ENCODE measurements around the gene MAPK8IP3.

Gene MAPK8IP3

DNA sequence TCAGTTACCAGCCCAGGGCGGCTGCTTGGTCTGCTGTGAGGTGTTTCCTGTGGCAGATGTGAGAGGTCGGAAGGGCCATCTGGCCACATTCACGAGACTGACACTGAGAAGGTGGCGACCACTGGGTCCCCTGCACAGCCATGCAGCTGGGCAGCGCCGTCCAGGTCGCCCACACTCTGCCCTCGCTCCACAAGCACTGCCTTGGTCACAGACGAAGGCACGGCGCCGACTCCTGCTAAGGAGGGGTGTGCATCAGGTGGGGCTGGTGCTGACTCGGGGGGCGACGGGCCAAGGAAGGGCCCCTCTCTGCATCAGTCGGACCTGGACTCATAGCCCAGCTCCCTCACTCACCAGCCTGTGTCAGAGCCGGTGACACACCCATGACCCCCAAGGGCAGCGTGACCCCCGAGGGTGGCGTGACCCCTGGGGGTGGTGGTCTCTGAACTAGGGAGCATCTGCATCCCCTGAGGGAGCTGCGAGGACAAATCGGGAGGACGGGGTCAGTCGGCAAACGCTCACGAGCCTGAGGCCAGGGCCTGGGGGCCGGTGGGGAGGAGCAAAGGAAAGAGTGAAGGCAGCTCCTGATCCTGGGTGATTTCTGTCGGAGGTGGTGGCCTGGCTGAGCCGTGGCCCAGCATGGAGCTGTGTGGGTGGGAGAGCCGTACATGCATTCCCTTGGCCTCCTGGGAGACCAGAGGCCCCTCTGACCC is 34.9 kb downstream of the MAPK8IP3 start:
- DNase-seq, result no peak

- no peak for DNase-seq
Measured at GRCh38 chr16:1741553-1742165, 35.7 kb downstream of the MAPK8IP3 start.

DNA sequence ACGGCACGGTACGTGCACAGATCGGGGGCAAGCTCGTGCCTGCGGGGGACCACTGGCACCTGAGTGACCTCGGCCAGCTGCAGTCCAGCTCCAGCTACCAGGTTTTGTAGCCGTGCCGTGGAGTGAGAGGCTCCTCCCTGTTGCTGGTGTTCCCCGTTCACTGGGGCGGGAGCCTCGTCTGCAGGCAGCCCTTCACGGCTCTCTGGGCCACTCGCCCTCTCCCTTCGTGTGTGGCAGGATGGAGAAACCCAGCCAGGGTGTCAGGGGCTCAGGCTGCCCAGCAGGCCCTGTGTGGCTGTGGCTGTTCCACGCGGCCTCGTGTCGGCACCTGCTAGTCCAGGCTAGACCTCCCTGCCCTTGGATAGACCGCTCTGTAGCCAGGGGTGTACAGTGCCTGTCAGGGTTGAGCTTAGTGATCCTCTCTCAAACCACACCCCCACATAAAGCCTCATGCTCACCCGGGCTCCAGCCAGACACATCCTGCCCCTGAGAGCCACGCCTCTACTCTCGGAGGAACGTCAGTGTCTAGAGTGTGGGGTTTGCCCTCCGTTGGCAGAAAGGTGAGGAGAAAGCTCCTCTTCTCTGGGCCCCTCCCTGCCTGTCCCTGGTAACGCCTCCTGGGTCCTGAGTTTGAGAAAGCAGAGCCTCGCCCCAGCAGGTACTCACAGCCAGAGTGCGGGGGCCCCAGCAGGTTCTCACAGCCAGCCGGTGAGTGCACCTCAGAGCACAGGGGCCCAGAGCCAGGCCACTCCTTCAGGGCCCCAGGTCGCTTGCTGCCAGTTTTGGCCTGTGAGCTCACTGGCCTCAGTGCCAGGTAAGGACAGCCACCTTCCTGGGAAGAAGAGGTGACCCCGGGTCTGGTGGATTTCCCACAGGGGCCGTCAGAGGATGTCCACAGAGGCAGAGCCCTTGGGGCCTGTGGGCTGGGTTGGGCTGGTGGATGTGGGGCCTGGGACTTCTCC is 37.7 kb downstream of the MAPK8IP3 start:
- DNase-seq, result no peak

GRCh38 chr16:1744338-1744840 is 38.4 kb downstream of the MAPK8IP3 start:
- DNase-seq, result no peak

DNA sequence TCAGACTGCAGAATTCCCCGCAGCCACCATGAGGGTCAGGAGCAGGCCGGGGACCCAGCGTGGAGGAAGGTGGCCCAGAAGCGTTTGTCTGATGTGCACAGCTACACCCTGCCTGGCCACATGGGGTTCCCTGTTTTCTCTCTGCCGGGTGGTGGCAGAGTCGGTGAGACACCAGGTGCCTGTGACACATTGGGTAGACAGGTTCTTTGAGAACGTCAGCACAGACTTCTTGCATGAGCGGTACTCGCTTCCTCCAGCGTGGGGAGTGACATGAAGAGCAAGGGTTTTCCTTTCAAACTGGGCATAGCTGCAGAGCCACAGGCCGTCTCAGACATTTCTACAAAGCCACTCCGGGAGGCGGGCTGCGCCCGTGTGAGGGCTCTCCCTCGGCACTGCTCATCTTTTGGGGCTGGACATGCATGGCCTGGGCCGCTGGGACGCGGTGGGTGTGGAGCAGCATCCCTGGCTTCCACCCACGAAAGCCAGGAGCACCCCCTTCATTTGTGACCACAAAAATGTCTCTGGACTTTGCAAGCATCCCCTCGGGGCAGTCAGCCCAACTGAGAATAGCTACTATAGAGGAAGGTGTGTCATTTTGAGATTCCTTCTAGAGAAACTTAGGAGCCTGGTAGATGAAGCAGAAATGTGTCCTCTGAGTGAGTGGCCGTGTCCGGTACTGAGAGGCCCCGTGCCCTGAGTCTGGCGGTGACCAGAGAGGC is 39.3 kb downstream of the MAPK8IP3 start:
- no peak for DNase-seq

- DNase-seq, result no peak
Measured at GRCh38 chr16:1745900-1746692, 40.1 kb downstream of the MAPK8IP3 start.

DNA sequence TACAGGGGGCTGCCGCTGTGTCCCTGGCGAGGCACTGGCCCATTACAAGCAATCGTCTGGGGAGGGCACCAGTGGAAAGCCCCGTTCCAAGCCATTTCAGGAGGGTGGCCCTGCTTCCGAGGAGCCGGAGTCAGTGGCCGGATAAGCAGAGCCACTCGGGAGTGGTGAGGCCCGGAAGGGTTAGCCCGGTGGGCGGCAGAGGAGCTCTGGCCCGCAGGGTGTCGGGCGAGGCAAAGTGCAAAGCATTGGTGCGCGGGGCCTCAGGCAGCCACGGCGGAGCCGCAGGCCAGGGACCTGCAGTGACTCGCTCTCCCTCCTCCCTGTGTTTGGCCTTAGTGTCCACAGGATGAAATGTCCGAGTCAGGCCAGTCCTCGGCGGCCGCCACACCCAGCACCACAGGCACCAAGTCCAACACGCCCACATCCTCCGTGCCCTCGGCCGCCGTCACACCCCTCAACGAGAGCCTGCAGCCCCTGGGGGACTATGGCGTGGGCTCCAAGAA is 40.7 kb downstream of the MAPK8IP3 start:
- no peak for DNase-seq

DNA sequence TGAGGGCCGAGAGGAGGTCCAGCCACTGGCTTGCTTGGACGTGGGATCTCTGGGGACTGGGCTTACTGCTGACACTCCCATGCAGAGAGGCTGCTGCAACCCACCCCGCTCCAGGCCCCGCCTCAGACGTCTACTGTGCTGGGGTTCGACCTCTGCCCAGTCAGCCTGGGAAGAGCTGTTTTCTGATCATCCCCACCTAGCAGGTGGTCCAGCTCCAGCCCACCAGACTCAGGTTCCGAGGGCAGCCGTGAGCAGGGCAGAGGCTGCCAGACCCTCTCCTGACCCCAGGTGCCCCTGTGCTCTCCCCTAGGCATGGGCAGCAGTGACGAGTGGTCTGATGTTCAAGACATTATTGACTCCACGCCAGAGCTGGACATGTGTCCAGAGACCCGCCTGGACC is 41.9 kb downstream of the MAPK8IP3 start:
- DNase-seq, result no peak

DNA sequence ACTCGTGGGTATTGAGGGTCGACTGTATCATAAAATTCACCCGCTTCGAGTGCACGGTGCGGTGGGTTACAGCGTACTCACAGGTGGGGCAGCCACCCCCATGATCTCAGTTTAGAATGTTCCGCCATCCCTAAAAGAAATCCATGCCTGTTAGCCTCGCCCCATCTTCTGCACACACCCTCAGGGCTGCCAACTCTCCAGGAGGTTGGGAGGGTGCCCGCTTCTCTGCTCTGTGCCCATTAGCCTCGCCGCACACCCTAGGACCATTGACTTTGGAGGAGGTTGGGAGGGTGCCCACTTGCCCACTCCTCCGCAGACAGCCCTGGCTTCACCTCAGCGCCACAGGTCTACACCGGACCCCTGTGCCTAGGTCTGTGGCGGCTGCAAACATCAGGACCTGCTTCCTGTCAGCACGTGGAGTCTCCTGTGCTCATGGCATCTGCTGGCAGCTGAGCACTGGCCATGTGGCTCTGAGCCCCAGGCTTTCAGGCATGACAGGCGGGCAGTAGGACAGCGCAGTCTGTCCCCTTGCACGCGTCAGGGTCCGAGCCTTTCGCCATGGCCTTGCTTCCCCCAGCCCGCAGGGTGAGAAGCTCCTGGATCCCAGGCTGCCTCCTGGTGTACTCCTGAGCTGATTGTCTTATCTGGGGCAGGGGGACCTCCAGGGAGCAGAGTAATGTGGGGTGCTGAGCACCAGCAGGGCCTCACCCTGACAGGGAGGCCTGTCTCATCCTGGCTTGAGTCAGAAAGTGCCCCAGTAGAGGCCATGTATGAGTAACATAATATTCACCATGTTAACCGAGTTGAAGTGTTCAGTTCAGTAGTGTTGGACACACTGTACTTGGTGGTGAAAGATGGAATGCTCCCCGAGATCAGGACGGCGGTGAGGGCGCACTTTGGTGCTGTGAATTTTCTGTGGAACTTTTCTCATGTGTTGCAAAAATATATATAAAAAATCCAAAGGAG is 43.4 kb downstream of the MAPK8IP3 start:
- no peak for DNase-seq

GRCh38 chr16:1751946-1752345 is 46.0 kb downstream of the MAPK8IP3 start:
- DNase-seq, result no peak

- no peak for DNase-seq
Measured at GRCh38 chr16:1752853-1753252, 46.9 kb downstream of the MAPK8IP3 start.

DNA sequence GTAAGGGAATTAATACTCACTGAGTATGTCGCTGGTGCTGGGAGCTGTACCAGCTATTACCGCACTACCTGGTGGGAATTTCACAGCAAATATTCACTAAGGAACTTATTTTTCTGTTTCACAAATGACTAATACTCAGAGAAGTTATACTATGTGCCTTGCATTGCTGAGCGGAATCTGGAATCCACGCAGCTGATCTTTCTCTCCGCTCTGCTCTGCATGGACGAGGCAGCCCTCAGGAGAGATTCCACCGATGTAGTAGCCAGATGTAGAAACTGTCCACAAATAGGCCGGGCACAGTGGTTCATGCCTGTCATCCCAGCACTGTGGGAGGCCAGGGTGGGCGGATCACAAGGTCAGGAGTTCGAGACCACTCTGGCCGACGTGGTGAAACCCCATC is 48.2 kb downstream of the MAPK8IP3 start:
- DNase-seq, result no peak

- no peak for DNase-seq
Measured at GRCh38 chr16:1757714-1758461, 51.9 kb downstream of the MAPK8IP3 start.

GRCh38 chr16:1758923-1759322 is 52.9 kb downstream of the MAPK8IP3 start:
- no peak for DNase-seq

GRCh38 chr16:1759511-1759910 is 53.5 kb downstream of the MAPK8IP3 start:
- DNase-seq, result no peak

DNA sequence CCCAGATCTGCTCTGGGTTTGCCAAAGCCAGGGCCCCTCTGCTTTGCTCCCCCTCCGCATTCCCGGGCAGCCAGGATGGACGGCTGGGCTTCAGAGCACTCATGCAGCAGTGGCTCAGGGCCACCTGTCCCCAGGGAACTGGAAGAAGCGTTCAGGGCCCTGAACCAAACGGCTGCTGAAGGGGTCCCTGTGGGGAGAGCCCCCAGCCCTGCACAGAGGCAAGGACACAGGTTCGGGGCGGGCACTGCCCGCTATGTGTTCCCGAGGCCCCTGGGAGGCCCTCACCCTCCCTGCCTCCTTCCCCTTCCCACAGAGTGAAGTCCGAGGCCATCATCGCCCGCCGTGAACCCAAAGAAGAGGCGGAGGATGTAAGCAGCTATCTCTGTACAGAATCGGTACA is 54.9 kb downstream of the MAPK8IP3 start:
- DNase-seq, result no peak

- no peak for DNase-seq
Measured at GRCh38 chr16:1761751-1762150, 55.8 kb downstream of the MAPK8IP3 start.

DNA sequence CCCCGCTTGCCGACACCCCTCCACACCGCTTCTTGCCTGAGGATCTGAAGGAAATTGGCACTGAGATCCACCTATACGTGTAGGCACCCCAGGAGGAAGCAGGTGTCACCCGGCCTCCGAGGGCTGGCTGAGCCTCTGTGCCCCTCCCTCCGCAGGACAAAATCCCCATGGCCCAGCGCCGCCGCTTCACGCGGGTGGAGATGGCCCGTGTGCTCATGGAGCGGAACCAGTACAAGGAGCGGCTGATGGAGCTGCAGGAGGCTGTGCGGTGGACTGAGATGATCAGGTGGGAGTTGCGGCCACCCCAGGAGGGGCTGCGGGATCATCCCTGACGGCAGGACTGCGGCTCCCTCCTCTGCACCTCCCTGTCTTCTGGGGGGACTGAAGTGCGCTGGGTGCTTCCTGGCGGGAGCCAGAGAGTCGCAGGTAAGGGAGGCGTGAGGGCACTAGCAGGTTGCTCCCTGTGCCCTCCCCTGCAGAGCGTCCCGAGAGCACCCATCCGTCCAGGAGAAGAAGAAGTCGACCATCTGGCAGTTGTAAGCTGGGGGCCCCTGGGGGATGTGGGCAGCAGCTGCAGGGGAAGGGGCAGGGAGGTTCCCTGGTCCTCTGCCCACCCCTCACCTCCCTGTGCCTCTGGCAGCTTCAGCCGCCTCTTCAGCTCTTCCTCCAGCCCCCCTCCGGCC is 56.3 kb downstream of the MAPK8IP3 start:
- DNase-seq, result no peak

DNA sequence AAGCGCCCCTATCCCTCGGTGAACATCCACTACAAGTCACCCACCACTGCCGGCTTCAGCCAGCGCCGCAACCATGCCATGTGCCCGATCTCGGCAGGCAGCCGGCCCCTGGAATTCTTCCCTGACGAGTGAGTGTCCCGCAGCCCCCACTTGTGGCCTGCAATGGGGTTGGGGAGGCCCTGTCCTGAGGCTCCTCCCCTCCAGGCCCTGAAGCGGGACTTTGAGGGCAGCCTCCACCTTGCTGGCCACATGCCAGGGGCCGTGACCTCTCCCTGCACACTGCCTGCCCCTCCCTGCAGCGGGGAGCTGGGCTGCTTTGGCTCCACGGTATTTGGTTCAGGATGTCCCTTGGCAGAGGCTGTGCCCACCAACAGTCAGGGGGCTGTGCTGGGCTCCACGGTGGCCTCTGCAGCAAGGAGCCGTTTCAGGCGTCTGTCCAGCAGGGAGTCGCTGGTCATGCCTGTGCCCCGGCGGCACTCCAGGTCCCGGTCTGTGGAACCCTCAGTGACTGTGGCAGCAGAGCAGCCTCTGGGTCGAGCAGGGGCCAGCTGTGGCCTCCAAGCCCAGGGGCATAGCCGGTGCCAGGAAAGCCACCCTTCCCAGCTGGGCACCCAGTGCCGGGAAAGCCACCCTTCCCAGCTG is 57.0 kb downstream of the MAPK8IP3 start:
- DNase-seq, result no peak
